GM18502 (cell line): ENCODE results near the gene GRIK4.
"Not testable (repeated sequence)": the region's sequence is repeated elsewhere in the genome, so short reads cannot be mapped to it uniquely, and the experiment has no call there.

Source experiments
- ATAC-seq: cut with Tn5 transposase; IDR thresholded peaks from one replicate; pipeline ENCODE4 v1.9.1; 2021; ENCODE audit warnings: mild to moderate bottlenecking; ENCODE audit not compliant: unreplicated experiment, poor library complexity

The GRIK4 gene

GRCh38 chr11:120994091-120994859 is 482.7 kb downstream of the GRIK4 start:
- ATAC-seq, result no peak

- ATAC-seq, result no peak
These were observed 483.6 kb downstream of the GRIK4 start for GRCh38 chr11:120995184-120995583.

GRCh38 chr11:120996973-120997372 is 485.4 kb downstream of the GRIK4 start:
- ATAC-seq, result no peak

- ATAC-seq, result no peak
These were observed 487.0 kb downstream of the GRIK4 start for GRCh38 chr11:120998581-120998980.

GRCh38 chr11:121004206-121004840 is 492.8 kb downstream of the GRIK4 start:
- ATAC-seq, result no peak

GRCh38 chr11:121006922-121007321 is 495.4 kb downstream of the GRIK4 start:
- no peak for ATAC-seq

- ATAC-seq, result no peak
These were observed 497.0 kb downstream of the GRIK4 start for GRCh38 chr11:121008551-121008950.

- ATAC-seq, result no peak
These were observed 500.5 kb downstream of the GRIK4 start for GRCh38 chr11:121012091-121012490.

GRCh38 chr11:121018746-121019145 is 507.2 kb downstream of the GRIK4 start:
- ATAC-seq, result no peak

GRCh38 chr11:121021718-121022117 is 510.2 kb downstream of the GRIK4 start:
- ATAC-seq, result not testable (repeated sequence)

- ATAC-seq, result peak; percentile 90
These were observed 512.6 kb downstream of the GRIK4 start, which contains the start of gene TBCEL for GRCh38 chr11:121023848-121024751. TSS of gene TBCEL (plus strand) at chr11:121024102. CDS start at chr11:121045691, 21,589 bp downstream.

- ATAC-seq, result no peak
These were observed 513.4 kb downstream of the GRIK4 start for GRCh38 chr11:121024989-121025388.

- ATAC-seq, result no peak
These were observed 517.6 kb downstream of the GRIK4 start for GRCh38 chr11:121029153-121029552.

- no peak for ATAC-seq
These were observed 518.4 kb downstream of the GRIK4 start for GRCh38 chr11:121029813-121030445.

- ATAC-seq, result no peak
These were observed 519.6 kb downstream of the GRIK4 start for GRCh38 chr11:121031167-121031566.

GRCh38 chr11:121031648-121032047 is 520.1 kb downstream of the GRIK4 start:
- not testable (repeated sequence) for ATAC-seq

- no peak for ATAC-seq
These were observed 521.0 kb downstream of the GRIK4 start for GRCh38 chr11:121032546-121032945.

GRCh38 chr11:121033635-121034034 is 522.1 kb downstream of the GRIK4 start:
- no peak for ATAC-seq

- ATAC-seq, result no peak
These were observed 523.7 kb downstream of the GRIK4 start for GRCh38 chr11:121035169-121035755.

GRCh38 chr11:121035780-121036179 is 524.2 kb downstream of the GRIK4 start:
- no peak for ATAC-seq
